ENCODE data around the gene RPL11.

DNA sequence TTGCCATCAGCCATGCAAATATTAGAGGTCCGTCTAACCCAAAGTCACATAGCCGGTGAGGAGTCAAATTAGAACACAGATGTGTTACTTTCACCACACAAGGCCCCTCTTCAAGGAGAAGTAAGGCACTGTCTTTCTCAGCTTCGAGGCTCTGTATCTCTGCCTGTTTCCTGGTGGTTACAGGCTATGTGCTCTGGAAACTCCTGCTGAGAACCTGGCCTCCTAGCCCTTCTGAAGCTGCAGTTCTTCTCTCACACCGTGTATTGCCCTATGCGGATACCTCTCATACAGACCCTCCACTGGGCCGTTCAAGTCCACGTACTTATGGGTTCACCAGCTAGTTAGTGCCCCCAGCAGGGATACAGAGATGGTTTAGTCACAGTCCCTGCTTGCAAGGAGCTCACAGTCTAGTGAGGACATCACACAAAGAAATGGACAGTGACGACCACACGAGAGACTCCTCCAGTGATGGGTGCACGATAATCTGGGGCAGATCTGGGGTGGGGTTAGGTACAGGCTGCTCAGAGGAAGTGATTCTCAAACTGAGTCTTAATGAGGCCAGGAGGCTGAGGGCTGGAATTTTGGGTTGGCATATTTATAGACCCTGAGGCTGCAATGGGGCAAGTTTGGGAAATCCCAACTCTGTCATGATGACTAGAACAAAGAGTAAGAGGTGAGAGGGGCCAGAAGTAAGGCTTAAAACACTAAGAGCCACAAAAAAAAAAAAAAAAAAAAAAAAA, 28.8 kb downstream of the RPL11 start:
- no peak for TF ChIP-seq POLR2A (IDR thresholded peaks at IDR 0.05)
- TF ChIP-seq, protein P1, sequence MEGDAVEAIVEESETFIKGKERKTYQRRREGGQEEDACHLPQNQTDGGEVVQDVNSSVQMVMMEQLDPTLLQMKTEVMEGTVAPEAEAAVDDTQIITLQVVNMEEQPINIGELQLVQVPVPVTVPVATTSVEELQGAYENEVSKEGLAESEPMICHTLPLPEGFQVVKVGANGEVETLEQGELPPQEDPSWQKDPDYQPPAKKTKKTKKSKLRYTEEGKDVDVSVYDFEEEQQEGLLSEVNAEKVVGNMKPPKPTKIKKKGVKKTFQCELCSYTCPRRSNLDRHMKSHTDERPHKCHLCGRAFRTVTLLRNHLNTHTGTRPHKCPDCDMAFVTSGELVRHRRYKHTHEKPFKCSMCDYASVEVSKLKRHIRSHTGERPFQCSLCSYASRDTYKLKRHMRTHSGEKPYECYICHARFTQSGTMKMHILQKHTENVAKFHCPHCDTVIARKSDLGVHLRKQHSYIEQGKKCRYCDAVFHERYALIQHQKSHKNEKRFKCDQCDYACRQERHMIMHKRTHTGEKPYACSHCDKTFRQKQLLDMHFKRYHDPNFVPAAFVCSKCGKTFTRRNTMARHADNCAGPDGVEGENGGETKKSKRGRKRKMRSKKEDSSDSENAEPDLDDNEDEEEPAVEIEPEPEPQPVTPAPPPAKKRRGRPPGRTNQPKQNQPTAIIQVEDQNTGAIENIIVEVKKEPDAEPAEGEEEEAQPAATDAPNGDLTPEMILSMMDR (IDR thresholded peaks at IDR 0.05): no peak

Data from ovary (tissue), 3 donors.